ENCODE data around the gene PBX4. TPM values are rescaled to one million over a fixed set of nuclear protein-coding genes. Genes with fewer than 3 reads are reported as not detected.

PBX4 gene
- total RNA-seq, 1 experiment from 2014 or later, result 11.6 TPM

- no peaks in the 10 kb centered on the region for H3K27me3 ChIP-seq (ENCODE audit: insufficient read depth, low read length)
- no peaks in the 10 kb centered on the region for H3K9me2 ChIP-seq (ENCODE audit: insufficient read depth)
- intact Hi-C loops (cut with micrococcal nuclease), result no loop called here
- ChIA-PET RAD21 (ENCODE audit: low non-redundant PET in 1 of 2, low total read pairs in 2 of 2, uncharacterized antibody in 2 of 2, unreplicated experiment in 2 of 2) (no interaction called here), CTCF (no interaction called here), POLR2A (interaction anchor here (1.4 kb wide), 1 partner anchor 8 kb away, joined by 3 read pairs; no protein-coding TSS in a partner anchor)
- no peak overlapping the region for H3K9ac ChIP-seq (ENCODE audit: low read length)
- no TSS peak for BruUV-seq (replicated peaks)
- peaks cover 50 to 51% of the 10 kb centered on the region in 2 experiments for H3K36me3 ChIP-seq (ENCODE audit: control insufficient read depth in 1 of 2, insufficient read depth in 2 of 2, low read length in 2 of 2)
- H2AFZ ChIP-seq (ENCODE audit: low read depth, low read length, poor library complexity, severe bottlenecking), result no peak overlapping the region
- H3K27ac ChIP-seq (ENCODE audit: low read depth, low read length), result no peak overlapping the region
- no peak for DNase-seq (ENCODE audit: low read depth, low spot score)
- H3K4me2 ChIP-seq (ENCODE audit: low read length), result no peak overlapping the region
- no peak overlapping the region for H3K4me3 ChIP-seq (replicated peaks in 1 of 2; ENCODE audit: low read depth in 1 of 2, low read length in 2 of 2)
- H4K20me1 ChIP-seq (ENCODE audit: insufficient read depth), result no peaks in the 10 kb centered on the region
- no peaks in the 10 kb centered on the region for H3K4me1 ChIP-seq (ENCODE audit: control insufficient read depth in 1 of 2, insufficient read depth in 2 of 2, low read length in 2 of 2)
- H3K79me2 ChIP-seq (ENCODE audit: insufficient read depth, low read length), result peaks cover 5% of the 10 kb centered on the region
- H3K9me3 ChIP-seq (ENCODE audit: control insufficient read depth in 1 of 2, insufficient read depth in 1 of 2, low read depth in 1 of 2, low read length in 2 of 2), result no peaks in the 10 kb centered on the region
- ATAC-seq, result no peak
- TF ChIP-seq ATF3 (IDR thresholded peaks at IDR 0.05), result no peak
- no peak for TF ChIP-seq REST (IDR thresholded peaks at IDR 0.05; ENCODE audit: low read depth)
Observed at GRCh38 chr19:19653597-19654147, 35.2 kb upstream of the PBX4 start.

GRCh38 chr19:19652482-19653295, 34.2 kb upstream of the PBX4 start:
- DNase-seq (ENCODE audit: low read depth, low spot score), result no peak
- no peaks in the 10 kb centered on the region for H3K4me1 ChIP-seq (ENCODE audit: control insufficient read depth in 1 of 2, insufficient read depth in 2 of 2, low read length in 2 of 2)
- ChIA-PET POLR2A (no interaction called here), CTCF (no interaction called here), RAD21 (ENCODE audit: low non-redundant PET in 1 of 2, low total read pairs in 2 of 2, uncharacterized antibody in 2 of 2, unreplicated experiment in 2 of 2) (no interaction called here)
- no peak overlapping the region for H3K4me2 ChIP-seq (ENCODE audit: low read length)
- H2AFZ ChIP-seq (ENCODE audit: low read depth, low read length, poor library complexity, severe bottlenecking), result no peak overlapping the region
- no peaks in the 10 kb centered on the region for H4K20me1 ChIP-seq (ENCODE audit: insufficient read depth)
- no peaks in the 10 kb centered on the region; the same call in 1 of the 2 replicates for H3K79me2 ChIP-seq (ENCODE audit: insufficient read depth, low read length)
- H3K36me3 ChIP-seq (ENCODE audit: control insufficient read depth in 1 of 2, insufficient read depth in 2 of 2, low read length in 2 of 2), result peaks cover 41 to 43% of the 10 kb centered on the region in 2 experiments
- no peaks in the 10 kb centered on the region for H3K27me3 ChIP-seq (ENCODE audit: insufficient read depth, low read length)
- no peaks in the 10 kb centered on the region for H3K9me2 ChIP-seq (ENCODE audit: insufficient read depth)
- no peak overlapping the region for H3K27ac ChIP-seq (ENCODE audit: low read depth, low read length)
- H3K9ac ChIP-seq (ENCODE audit: low read length), result no peak overlapping the region
- BruUV-seq (replicated peaks), result no TSS peak
- no peaks in the 10 kb centered on the region for H3K9me3 ChIP-seq (ENCODE audit: control insufficient read depth in 1 of 2, insufficient read depth in 1 of 2, low read depth in 1 of 2, low read length in 2 of 2)
- intact Hi-C loops (cut with micrococcal nuclease), result no loop called here
- ATAC-seq, result no peak
- no peak overlapping the region for H3K4me3 ChIP-seq (replicated peaks in 1 of 2; ENCODE audit: low read depth in 1 of 2, low read length in 2 of 2)
- TF ChIP-seq POLR2AphosphoS5 (IDR thresholded peaks at IDR 0.05; ENCODE audit: low read depth, low read length), result no peak
- TF ChIP-seq SRF (IDR thresholded peaks at IDR 0.05; ENCODE audit: low read depth), result no peak
- TF ChIP-seq FOSL1 (IDR thresholded peaks at IDR 0.05; ENCODE audit: low read depth), result no peak
- TF ChIP-seq CTCF (IDR thresholded peaks at IDR 0.05 in 2 of 3, conservative IDR thresholded peaks at IDR 0.05 in 1 of 3; ENCODE audit: borderline replicate concordance in 1 of 3, insufficient read depth in 1 of 3, low read depth in 2 of 3, low read length in 2 of 3), result no peak
- TF ChIP-seq EZH2phosphoT487 (IDR thresholded peaks at IDR 0.05; ENCODE audit: borderline replicate concordance), result no peak
- no peak for TF ChIP-seq RAD21 (IDR thresholded peaks at IDR 0.05; ENCODE audit: low read depth)
- no peak for TF ChIP-seq TCF7L2 (IDR thresholded peaks at IDR 0.05; ENCODE audit: borderline replicate concordance, extremely low read depth, insufficient read depth, insufficient read length)
- TF ChIP-seq CEBPB (IDR thresholded peaks at IDR 0.05; ENCODE audit: low read depth), result no peak
- TF ChIP-seq YY1 (IDR thresholded peaks at IDR 0.05; ENCODE audit: extremely low read depth, insufficient replicate concordance, low read depth, low read length), result no peak
- TF ChIP-seq EGR1 (IDR thresholded peaks at IDR 0.05; ENCODE audit: low read depth), result no peak
- TF ChIP-seq SIN3A (IDR thresholded peaks at IDR 0.05; ENCODE audit: low read depth), result no peak
- no peak for TF ChIP-seq ELF1 (IDR thresholded peaks at IDR 0.05; ENCODE audit: borderline replicate concordance, low read depth)
